KMS-11 (cell line): Measurements from ENCODE around the gene CALM3.
"Not testable (repeated sequence)": the region's sequence is repeated elsewhere in the genome, so short reads cannot be mapped to it uniquely, and the experiment has no call there.

Experiments used
- H2AFZ ChIP-seq: fragments of 200-600 bp; sonication (generic); 2 replicates; pipeline ENCODE4 v1.6.1; 2016; ENCODE audit warnings: antibody characterized with exemption, mixed run types, low read depth
- H3K27ac ChIP-seq: fragments of 200-600 bp; sonication (generic); 2 replicates; pipeline ENCODE4 v1.6.1; 2016; ENCODE audit warnings: mild to moderate bottlenecking, mixed run types
- H3K27me3 ChIP-seq: fragments of 200-600 bp; sonication (generic); 2 replicates; pipeline ENCODE4 v1.6.1; 2017; ENCODE audit warnings: mild to moderate bottlenecking, low read depth, mixed run types, moderate library complexity; ENCODE audit not compliant: insufficient read depth
- H3K36me3 ChIP-seq: fragments of 200-600 bp; sonication (generic); 2 replicates; pipeline ENCODE4 v1.6.1; 2017; ENCODE audit warnings: mild to moderate bottlenecking, mixed run types; ENCODE audit not compliant: insufficient read depth
- H3K4me1 ChIP-seq: fragments of 200-600 bp; sonication (generic); 2 replicates; pipeline ENCODE4 v1.6.1; 2016; ENCODE audit warnings: mild to moderate bottlenecking, low read depth, mixed run types; ENCODE audit not compliant: poor library complexity, severe bottlenecking
- H3K4me2 ChIP-seq: fragments of 200-600 bp; sonication (generic); 2 replicates; pipeline ENCODE4 v1.7.0; 2016; ENCODE audit warnings: mild to moderate bottlenecking, mixed run types
- H3K4me3 ChIP-seq: fragments of 200-600 bp; sonication (generic); IDR thresholded peaks from 2 replicates; pipeline ENCODE4 v1.6.1; 2017; ENCODE audit warnings: low read depth, low read length, mixed read lengths; ENCODE audit not compliant: insufficient read depth
- H3K79me2 ChIP-seq: fragments of 200-600 bp; sonication (generic); 2 replicates; pipeline ENCODE4 v1.6.1; 2016; ENCODE audit warnings: low read depth, mixed run types; ENCODE audit not compliant: insufficient read depth
- H3K9ac ChIP-seq: fragments of 200-600 bp; sonication (generic); 2 replicates; pipeline ENCODE4 v1.6.1; 2016; ENCODE audit warnings: mild to moderate bottlenecking, mixed run types
- H4K20me1 ChIP-seq: fragments of 200-600 bp; sonication (generic); 2 replicates; pipeline ENCODE4 v1.6.1; 2016; ENCODE audit warnings: mild to moderate bottlenecking, mixed run types; ENCODE audit not compliant: insufficient read depth
- TF ChIP-seq, protein P1 (sequence below): fragments of 200-600 bp; sonication (generic); conservative IDR thresholded peaks from 2 replicates; pipeline ENCODE4 v1.6.1; 2017; ENCODE audit warnings: low read depth, mild to moderate bottlenecking, antibody characterized with exemption, low read length, moderate library complexity, mixed read lengths

The CALM3 gene

DNA sequence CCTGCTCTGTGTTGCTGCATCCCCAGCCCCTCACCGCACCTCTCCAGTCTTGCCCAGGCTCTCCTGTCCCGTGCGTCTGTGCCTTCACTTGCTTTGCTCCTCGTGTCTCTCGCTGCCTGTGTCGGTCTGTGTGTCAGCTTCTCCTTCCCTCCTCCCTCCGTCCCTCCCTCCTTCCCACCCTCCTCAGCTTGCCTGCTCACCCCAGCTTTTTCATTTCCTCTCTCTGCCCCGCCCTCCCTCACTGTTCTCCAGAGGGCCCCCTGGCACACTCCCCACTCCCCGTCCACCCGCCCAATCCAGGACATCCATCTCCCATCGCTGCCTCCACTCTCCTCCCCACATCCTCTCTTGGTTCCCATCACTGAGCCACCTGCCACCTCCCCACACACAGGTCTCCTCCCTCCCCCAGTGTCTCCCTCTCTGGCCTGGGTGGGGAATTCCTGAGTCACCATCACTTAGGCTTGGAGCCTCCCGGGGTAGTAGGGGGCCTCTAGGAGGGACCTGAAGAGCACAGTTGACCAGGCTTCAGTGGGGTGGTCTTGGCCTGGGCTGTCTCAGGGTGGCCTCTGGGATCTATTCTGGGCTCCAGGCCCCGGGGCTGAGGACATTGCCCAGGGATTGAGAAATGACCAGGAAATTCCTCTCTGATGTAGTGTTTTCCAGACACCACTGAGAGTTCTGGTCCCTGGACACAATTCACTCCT lies 24.0 kb downstream of the CALM3 start, which contains the start of gene PTGIR:
PTGIR (minus strand) TSS at position 132 of the 704 bp plus-strand sequence. CDS start 864 bp downstream, outside the sequence.
- no peak within 1 kb of the TSS for H3K4me2 ChIP-seq

DNA sequence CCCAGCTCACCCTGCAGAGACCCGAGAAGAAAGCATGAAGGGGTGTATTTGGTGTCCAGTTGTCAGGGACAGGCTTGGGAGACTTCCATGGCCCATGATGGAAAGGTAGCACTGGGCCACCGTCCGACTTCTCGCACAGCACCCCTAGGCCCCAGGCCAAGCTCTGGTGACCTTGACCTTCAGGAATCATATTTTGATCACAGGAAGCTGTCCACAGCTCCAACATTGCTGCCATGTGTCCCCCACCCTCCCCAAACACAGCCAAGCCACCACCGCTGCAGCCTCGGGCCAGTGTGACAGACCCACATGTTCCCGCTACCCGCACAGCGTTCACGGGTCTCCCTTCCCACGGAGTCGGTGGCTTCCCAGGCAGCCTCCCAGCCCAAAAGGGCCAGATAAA lies 24.6 kb downstream of the CALM3 start:
- H3K9ac ChIP-seq, result no peak overlapping the region
- H3K4me1 ChIP-seq, result peaks cover 7% of the 10 kb centered on the region

More for the DNA sequence above, 24.0 kb downstream of the CALM3 start, which contains the start of gene PTGIR:
- Histone ChIP-seq H3K4me1 (peaks cover 7% of the 10 kb centered on the region), H3K9ac (no peak within 1 kb of the TSS), H3K36me3 (no peaks in the 10 kb centered on the region), H3K79me2 (no peaks in the 10 kb centered on the region), H3K27ac (no peak within 1 kb of the TSS), H3K27me3 (peaks cover 56% of the 10 kb centered on the region), H4K20me1 (no peaks in the 10 kb centered on the region), H3K4me3 (no peak within 1 kb of the TSS), H2AFZ (no peak within 1 kb of the TSS)
- TF ChIP-seq, protein P1, sequence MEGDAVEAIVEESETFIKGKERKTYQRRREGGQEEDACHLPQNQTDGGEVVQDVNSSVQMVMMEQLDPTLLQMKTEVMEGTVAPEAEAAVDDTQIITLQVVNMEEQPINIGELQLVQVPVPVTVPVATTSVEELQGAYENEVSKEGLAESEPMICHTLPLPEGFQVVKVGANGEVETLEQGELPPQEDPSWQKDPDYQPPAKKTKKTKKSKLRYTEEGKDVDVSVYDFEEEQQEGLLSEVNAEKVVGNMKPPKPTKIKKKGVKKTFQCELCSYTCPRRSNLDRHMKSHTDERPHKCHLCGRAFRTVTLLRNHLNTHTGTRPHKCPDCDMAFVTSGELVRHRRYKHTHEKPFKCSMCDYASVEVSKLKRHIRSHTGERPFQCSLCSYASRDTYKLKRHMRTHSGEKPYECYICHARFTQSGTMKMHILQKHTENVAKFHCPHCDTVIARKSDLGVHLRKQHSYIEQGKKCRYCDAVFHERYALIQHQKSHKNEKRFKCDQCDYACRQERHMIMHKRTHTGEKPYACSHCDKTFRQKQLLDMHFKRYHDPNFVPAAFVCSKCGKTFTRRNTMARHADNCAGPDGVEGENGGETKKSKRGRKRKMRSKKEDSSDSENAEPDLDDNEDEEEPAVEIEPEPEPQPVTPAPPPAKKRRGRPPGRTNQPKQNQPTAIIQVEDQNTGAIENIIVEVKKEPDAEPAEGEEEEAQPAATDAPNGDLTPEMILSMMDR, result no peak

DNA sequence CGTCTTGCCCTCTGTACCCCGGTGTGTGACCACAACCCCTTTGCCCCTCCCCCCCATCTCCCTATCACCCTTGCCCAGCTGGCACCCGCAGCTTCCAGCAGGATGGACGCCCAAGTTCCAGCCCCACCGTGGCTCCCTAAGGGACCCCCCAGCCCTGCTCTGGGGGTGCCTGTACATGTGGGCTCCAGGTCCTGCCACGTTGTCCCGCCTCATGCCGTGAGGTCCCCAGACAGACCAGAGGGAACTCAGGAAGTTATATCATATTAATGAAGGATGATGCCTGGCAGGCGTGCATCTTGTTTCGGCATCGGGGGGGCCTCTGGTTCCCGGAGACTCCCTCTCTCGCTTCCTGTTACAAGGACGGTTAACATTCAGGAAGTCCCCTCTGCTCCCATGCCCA lies 25.3 kb downstream of the CALM3 start:
- H3K9ac ChIP-seq, result no peak overlapping the region
- no peak overlapping the region for H2AFZ ChIP-seq
- H3K4me3 ChIP-seq, result no peak overlapping the region
- H3K4me1 ChIP-seq, result peaks cover 7% of the 10 kb centered on the region
- no peaks in the 10 kb centered on the region for H4K20me1 ChIP-seq
- H3K27me3 ChIP-seq, result peaks cover 54% of the 10 kb centered on the region
- TF ChIP-seq, protein P1, result no peak
- no peak overlapping the region for H3K27ac ChIP-seq
- no peak overlapping the region for H3K4me2 ChIP-seq
- no peaks in the 10 kb centered on the region for H3K36me3 ChIP-seq
- H3K79me2 ChIP-seq, result no peaks in the 10 kb centered on the region

More for the DNA sequence above, 24.6 kb downstream of the CALM3 start:
- no peak overlapping the region for H3K4me2 ChIP-seq
- no peaks in the 10 kb centered on the region for H3K36me3 ChIP-seq
- no peak overlapping the region for H2AFZ ChIP-seq
- H3K79me2 ChIP-seq, result no peaks in the 10 kb centered on the region
- peaks cover 54% of the 10 kb centered on the region for H3K27me3 ChIP-seq
- H3K4me3 ChIP-seq, result no peak overlapping the region
- no peak overlapping the region for H3K27ac ChIP-seq
- no peaks in the 10 kb centered on the region for H4K20me1 ChIP-seq
- TF ChIP-seq, protein P1, result no peak

DNA sequence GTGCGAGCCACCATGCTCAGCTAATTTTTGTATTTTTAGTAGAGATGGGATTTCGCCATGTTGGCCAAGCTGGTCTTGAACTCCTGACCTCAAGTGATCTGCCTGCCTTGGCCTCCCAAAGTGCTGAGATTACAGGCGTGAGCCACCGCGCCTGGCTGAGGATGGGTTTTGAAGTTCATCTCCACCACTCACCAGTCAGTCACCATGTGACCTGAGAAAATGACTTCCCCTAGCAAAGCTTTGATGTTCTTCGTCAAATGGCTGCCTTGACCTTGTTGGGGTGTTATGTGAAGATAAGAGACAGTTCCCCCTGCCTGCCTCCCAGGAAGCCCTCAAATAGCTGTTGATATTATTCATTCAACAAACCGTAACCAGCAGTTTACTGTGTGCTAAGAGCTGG lies 27.8 kb downstream of the CALM3 start:
- Histone ChIP-seq H3K27me3 (peaks cover 64% of the 10 kb centered on the region), H3K4me1 (peaks cover 16% of the 10 kb centered on the region)
- H3K9ac ChIP-seq, H3K79me2 ChIP-seq, H2AFZ ChIP-seq, H3K4me3 ChIP-seq, H3K27ac ChIP-seq, H3K4me2 ChIP-seq, H3K36me3 ChIP-seq, H4K20me1 ChIP-seq: not testable (repeated sequence)

DNA sequence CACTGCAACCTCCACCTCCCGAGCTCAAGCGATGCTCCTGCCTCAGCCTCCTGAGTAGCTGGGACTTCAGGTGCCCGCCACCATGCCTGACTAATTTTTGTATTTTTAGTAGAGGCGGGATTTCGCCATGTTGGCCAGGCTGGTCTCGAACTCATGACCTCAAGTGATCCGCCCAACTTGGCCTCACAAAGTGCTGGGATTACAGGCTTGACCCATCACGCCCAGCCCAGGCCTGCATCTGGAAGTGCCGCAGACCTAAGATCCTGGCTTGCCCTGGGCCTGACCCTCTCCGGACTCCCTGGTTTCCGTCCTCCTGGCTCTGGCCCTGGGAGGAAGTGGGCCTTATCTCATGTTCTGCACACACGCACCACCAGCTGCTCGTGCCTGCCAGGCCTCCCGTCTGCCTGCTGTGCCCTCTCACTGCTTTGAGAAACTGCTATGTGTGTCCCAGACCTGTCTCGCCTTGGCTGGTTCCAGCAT lies 28.5 kb downstream of the CALM3 start:
- Histone ChIP-seq H3K27ac (no peak overlapping the region), H4K20me1 (no peaks in the 10 kb centered on the region), H3K4me2 (no peak overlapping the region), H3K27me3 (peaks cover 62% of the 10 kb centered on the region), H3K36me3 (no peaks in the 10 kb centered on the region), H3K9ac (no peak overlapping the region), H3K4me3 (no peak overlapping the region), H2AFZ (no peak overlapping the region), H3K79me2 (no peaks in the 10 kb centered on the region), H3K4me1 (peaks cover 19% of the 10 kb centered on the region)
- TF ChIP-seq, protein P1, result no peak
